ENCODE results near the gene PLEKHG5.

Gene PLEKHG5

DNA sequence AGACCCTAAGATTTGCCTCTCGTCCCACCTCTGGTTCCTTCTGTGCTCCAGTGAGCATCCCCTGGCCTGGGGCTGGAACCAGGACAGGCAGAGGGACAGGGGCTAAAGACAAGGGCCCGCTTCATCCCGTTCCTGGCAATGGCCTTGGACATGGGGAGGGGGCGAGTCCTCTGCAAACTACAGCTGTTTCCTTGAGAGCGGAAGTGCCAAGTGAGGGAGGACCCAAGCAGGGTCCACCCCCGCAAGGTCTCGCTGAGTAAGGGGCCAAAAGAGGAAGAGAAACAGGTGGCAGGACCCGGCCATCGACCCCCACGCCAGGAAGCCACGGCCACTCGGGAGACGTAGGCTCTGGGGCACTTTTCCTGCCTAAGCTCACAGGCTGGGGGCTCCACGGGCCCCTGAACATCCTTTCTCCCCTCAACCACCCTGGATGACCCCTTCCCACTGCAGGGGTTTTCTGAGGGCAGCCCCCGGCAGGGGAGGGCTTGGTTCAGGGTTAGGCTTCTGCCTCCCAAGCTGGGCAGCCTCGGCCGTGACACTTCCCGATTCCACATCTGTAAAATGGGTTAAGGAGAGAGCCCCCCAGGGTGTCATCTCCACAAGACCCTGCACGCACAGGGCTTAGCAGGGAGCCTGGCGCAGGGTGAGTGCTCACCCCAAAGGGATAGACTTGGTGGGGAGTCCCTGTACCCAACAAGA is 17.9 kb upstream of the PLEKHG5 start:
- no peak for DNase-seq (ENCODE audit: low spot score)

DNA sequence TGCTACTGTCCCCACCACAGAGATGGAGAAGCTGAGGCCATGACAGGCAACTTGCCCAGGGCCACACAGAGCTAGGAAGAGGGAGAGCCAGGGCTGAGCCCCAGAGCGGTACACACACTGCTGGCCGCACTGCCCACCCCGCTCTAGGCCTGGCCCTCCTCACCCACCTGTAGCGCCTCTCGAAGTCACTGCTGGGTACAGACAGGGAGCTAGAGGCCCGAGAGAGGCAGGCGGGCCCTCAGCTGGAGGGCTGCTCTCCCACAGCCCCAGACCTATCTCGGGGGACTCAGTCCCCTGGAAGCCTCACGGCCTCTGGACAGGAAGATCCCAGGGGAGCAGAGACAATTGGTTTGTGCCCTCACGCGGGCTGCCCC is 17.3 kb upstream of the PLEKHG5 start:
- no peak for DNase-seq (ENCODE audit: low spot score)

DNA sequence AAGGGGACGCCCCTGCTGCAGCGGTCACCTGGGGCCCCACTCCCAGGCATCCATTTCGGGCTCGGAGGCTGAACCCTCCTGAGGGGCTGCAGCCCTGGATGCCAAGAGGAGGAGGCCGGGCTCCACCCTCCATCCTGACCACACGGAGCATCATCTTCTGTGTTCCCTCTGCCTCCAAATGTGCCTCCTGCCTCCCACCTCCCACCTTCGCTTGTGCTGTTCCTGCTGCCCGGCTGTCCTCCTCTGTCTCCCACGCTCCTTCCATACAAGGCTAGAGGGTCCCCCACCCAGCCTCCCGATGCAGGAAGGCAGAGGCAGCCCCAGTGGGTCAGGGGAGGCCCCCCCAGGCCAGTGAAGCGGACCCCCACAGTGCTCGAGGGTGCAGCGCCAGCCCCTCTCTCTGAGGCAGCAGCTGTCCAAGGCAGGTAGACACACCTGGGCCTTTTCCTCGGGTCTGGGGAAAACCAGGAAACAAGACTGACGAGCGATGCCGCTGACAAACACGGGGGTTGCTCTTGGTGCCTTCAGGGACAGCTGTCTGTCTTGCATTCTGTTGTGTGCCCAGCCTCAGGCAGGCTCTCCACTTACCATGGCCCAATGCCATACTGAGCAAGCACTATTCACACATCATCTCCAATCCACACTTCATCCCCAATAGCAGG is 16.8 kb upstream of the PLEKHG5 start:
- DNase-seq (ENCODE audit: low spot score), result no peak

DNA sequence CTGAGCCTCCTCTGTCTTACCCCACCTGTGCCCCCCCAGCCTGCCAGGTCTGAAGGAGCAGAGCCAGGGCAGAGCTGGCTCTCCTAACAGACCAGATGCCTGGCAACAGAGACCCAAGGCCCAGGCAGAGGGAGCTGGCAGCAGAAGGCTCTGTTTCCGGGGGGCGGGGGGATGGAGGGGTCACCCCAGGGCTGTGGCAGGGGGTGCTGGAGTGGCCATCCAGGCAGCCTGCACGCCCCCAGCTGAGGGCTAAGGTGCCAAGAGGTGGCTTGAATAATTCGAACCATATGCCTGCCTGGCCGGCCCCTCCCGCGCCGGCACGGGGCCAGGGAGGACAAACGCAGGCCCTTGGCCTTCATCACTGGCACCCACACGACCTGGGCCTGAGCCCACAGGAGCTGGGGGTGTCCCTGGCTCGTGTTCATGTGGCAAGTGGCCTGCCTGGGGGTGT is 16.0 kb upstream of the PLEKHG5 start:
- DNase-seq (ENCODE audit: low spot score), result no peak

DNA sequence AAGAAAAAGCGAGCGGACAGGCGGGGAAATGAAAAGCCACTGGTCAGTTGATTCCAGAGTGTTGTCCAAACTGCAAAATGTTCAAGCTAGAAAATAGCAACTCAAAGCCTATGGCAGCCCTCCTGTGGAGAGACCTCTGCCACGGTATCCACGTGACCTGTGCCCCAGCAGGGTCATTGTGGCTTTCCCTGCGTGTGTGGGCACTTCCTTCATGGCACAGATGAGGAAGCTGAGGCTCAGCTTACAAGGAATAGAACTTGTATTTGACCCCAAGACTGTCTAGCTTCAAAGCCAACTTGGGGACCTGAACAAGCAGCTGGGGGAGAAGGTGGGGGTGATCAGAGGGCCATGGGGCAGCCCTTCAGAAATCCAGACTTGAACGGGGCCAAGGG is 15.6 kb upstream of the PLEKHG5 start:
- peak; percentile 39 for DNase-seq (ENCODE audit: low spot score)

DNA sequence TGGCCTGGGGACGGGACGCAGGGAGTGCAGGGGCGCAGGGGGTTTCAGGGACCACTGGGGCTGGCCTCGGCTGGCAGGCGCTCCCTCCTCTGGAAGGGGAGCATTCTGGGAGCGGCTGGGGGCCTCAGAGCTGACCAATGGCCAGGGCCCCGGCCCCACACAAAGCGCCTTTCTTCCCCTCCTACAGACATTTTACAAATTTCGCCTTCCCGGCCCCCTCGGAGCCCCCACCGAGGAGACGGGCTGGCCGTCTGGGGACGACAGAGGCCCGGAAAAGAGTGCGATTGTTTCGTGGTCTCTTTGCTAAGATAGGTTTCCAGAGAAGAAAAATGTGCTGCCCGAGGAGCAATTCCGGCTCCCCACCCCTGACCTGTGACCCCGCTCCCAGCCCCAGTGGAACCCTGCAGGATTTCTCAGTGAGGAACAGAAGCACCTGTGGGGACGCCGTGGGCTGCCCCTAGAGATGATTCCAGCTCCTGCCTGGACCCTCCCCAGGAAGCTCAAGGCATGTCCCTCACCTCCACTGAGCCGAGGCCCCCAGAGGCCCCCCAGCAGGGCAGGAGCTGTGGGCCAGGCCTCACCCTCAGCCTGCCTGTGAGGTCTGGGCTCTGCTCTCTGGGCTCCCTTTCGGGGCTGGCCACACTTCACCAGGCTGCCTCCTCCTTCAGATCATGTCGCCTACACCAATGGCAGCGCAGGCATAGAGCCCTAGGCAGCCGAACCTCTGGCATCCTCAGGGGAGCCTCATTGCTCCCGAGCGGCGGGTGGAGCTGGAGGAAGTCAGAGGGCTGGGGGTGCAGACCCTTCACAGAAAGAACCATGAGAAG is 15.0 kb upstream of the PLEKHG5 start:
- no peak for DNase-seq (ENCODE audit: low spot score)

DNA sequence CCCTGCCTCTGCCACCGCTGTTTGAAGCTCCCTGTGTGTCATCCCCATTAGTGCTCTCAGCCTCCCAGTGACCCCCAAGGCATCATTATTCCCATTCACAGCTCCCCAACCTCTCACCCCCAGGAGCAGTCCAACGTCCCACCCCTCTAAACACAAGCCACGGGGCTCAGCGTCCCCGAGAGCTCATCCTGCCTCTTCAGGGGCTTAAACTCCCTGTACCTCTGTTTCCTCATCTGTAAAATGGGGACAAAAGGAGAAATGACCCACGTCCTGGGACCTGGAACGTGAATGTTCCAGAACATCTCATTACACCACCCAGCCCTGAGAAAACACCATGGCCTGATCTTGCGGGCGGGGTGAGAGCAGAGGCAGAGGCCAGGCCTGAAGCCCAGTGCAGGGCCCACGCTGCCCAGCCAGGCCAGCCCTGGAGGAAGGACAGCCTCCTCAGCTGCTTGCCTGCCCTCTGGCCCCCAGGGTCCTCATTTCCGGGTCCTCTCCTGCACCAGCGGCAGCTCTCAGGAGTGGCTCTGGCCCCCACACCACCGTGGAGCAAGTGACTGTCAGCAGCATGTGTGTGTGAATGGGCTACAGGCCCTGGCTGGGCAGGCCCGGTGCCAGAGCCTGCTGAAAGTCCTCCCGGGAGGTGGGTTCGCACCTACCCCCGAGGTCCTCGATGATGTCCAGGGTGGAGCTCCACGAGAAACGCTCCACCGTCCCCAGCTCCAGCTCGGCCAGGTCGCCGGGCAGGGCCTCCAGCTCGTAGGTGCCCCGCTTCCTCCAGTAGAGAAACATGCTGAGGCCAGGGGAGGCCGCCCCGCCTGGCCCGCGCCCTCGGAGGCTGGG is 14.1 kb upstream of the PLEKHG5 start:
- no peak for DNase-seq (ENCODE audit: low spot score)

DNA sequence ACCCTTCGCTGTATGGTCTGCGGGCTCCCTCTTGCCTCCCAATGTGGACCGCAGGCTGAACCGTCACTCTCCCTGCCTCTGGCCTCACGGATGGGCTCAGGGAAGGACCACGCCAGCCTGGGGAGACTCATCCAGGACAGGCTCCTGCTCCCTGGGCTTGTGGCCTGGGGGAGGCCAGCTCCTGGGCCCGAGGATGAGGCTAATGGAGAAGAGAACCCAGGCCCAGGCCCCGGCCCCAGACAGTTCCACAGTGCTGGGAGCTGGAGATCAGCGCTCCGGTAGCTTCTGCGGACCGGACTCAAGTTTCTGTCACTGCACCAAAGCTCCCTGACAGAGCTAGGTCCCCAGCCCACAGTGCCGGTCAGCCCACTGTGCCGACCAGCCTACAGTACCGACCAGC is 13.4 kb upstream of the PLEKHG5 start:
- DNase-seq (ENCODE audit: low spot score), result no peak

DNA sequence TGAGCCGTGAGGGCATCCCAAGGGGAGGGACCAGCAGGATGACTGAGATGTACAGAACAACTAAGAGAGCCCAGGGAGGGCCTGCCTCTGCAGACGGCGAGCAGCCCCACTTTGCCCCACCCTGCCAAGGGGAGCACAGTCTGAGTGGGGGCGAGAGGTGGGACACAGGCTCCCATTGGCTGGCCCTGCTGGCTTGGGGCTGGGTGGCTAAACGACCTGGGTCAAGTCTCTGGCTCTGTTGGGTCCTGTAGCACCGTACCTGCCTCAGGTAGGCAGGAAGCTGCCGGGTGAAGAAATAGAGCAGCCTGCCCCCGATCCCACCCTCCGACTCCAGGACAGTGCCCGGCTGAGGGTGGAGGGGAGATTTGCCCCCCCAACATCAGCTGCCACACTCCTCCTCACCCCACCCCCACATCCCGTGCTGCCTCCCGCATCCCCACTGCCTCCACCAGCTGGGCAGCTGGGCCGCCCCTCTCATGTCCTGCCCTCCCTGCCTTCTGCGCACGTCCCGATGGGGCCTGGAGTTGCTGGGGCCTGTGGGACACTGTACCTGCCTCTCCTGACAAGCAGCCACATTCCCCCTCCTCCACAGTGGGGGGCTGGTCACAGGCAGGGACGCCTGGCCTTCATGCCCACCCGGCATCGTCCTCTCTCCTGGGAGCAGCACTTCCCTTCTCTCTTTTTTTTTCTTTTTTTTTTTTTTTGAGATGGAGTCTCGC is 12.6 kb upstream of the PLEKHG5 start:
- no peak for DNase-seq (ENCODE audit: low spot score)

DNA sequence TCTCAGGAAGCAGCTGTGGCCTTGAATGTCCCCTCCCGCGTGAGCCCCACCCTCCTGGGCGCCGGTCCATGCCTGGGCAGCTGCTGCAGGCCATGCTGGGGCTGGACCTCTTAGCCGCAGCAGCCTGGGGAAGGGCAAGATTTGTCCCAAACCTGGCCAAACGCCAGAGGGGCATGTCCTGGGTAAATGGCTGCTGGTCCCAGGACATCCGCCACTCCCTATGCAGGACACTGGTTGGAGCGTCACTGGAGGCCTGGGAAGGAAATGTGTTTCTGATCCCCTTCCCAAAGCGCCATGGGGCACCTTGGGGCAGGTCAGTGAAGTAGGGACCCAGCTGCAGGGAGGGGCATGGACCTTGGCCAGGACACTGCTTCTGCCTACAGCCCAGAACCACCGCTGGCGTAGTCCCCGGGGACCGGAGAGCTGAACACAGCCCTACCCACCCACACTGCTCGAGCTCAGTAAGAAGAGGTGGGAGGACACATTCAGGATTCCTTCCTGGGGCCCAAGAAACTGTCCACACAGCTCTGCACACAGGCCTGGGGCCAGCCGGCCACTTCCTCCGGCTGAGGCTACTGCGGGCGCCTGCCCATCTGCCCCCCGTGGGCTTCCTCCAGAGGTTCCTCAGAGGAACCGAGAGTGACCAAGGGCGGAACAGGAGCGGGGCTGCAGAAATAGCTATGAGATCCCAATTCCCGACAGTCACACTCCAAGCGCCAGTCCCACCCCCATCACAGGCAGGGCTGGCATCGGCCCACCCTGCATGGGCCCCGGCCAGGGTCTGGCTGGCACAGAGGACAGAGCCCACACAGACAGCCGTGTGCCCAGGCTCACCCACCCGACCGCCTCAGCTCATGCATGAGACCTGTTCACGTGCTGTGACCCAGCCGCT is 10.8 kb upstream of the PLEKHG5 start:
- peak; percentile 46 for DNase-seq (ENCODE audit: low spot score)

DNA sequence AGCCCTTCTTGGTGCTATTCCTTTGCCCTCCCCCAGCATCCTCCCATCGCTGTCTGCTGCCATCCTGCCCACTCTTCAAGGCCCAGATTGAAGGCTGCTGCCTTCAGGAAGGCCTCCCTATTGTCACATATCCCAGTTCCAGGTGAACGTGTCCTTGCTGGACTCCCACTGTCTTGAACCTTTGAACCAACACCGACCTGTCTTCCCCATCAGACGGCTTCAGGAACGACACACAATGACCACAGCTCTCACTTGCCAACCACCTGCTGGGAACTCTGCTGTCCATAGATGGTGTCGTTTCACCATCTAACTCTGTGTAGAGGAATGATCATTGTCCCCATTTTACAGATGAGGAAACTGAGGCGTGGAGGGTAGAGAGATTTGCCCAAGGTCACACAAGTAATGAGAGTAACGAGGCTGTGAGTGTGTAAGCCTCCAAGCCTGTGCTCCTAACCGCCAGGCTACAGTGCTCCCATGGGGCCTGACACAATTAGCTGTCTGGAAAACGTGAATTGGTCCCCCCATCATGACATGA is 9.9 kb upstream of the PLEKHG5 start:
- no peak for DNase-seq (ENCODE audit: low spot score)

DNA sequence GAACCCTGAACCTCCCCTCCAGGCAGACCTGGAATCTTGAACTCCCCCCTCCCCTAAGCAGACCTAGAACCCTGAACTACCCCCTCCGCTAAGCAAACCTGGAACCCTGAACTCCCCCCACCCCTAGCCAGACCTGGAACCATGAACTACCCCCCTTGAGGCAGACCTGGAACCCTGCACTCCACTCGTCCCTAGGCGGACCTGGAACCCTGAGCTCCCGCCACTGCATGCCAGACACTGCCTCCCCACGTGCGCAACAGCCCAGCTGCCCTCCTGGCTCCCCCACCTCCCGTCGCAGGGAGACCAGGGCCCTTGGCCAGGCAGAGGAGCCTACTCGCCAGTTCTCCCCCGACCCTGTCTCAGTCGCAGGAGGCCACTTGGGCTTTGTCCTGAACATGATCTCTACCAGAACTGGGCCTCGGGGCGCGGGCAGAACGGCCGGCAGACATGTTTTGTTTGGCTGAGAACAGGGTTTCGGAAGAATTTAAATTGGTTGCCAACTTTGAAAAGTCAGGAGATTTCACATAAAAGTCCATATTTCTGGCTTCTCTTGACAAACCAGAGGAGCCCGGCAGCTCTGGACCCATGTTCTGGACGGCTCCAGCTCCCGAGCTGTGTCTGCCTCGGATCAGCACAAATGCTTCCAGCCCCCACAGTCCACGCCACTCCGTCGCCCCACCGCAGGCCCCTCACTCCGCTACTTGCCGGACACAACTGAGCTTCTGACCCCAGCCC is 9.2 kb upstream of the PLEKHG5 start:
- no peak for DNase-seq (ENCODE audit: low spot score)

DNA sequence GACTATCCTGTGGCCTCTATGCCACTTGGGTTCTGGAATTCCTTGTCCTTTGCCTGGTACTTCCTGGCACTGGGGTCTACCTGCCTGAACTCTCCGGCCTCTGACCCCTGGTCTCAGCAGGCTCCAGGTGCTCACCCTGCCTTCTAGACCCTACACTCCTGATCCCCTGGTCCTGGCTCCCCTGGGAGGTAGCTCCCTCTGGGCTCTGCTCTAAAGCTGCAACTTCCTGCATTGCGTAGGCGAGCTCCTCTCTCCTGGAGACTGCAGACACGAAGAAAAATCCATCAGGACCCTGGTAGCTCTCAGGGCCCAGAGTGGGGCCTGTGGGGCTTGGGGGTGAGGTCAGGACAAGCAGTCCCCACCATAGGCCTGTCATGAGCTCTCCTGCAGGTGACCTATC is 7.8 kb upstream of the PLEKHG5 start:
- DNase-seq (ENCODE audit: low spot score), result no peak

DNA sequence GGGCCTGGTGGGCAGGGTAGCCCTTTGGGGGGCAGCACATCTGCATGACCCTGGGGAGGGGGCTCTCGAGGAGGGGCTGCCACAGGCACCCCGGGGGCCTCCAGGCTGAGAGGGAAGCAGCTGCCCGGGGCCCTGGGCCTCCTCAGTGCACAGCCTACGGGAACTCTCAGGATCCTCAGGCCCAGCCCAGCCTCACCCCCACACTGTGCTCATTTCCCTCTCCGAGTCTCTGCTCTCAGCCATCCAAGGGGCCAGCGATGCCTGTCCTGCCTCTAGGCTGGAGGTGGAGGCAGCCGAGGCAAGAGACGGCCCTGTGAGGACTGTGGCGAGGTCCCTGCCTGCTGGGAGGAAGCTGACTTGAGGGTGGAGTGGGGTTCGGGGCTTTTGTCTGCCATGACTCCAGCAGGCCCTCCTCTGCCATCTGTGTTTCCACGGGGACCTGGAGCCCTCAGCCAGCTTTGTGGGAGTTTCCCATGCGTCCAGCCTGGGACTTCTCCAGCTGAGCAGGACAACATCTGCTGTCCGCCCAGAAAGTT is 7.2 kb upstream of the PLEKHG5 start:
- no peak for DNase-seq (ENCODE audit: low spot score)

DNA sequence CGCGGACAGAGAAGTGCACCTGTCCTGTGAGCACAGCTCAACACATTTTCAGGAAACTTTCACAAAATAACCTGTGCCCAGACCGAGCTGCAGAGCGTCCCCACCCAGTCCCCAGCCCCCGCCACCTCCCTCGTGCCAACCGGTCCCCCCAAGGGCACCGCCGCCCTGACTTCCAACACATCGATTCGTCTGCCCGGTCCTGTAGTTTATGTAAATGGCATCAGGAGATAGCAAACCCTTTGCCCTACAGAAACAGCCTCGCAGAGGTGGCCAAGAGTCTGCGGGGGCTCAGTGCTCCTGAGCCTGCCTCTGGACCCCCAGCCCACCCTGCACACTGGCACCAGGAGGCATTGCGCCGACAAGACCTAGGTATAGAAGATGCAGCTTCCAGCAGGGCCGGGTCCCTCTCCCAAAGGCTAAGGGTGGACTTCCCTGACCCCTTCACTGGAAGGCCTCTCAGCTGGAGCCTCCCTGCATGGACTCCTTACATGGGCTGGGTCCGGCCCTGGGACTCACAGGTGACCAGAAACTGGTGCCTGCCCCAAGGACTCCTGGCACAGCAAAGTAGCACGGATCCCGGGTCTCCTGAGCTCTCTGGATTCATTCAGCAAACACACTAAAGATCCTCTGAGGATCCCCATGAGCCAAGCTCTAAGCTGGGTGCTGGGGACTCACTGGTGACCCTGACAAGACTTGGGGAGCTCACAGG is 6.6 kb upstream of the PLEKHG5 start:
- no peak for DNase-seq (ENCODE audit: low spot score)

DNA sequence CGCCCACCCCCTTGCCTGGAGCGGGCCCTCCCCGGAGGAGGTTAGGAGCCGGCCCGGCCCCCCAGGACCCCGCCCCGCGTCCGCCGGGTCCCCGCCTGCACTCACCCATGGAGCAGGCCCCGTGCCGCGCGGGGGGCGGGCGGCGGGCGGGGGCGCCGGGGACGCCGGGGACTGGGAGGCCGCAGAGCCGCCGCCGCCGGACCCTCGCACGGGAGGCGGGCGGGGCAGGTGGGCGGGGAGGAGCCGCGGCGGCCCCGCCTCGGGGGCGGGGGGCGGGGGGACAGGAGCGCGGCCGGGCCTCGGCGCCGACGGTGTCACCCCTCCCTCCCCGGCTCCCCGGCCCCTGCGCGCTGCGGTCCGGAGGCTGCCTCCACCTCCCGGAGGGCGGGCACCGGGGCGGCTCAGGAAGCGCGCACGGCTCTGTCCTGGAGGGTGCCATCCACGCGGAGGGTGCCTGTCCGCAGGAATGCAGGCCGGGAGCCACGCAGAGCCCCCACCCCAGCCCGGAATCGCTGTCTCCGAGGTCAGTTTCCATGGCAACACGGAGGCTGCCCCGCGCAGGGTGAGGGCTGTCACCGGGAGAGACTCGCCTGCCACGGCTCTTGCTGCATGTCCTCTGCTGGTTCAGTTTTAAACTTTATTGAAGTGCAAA is 5.9 kb upstream of the PLEKHG5 start:
- no peak for DNase-seq (ENCODE audit: low spot score)

DNA sequence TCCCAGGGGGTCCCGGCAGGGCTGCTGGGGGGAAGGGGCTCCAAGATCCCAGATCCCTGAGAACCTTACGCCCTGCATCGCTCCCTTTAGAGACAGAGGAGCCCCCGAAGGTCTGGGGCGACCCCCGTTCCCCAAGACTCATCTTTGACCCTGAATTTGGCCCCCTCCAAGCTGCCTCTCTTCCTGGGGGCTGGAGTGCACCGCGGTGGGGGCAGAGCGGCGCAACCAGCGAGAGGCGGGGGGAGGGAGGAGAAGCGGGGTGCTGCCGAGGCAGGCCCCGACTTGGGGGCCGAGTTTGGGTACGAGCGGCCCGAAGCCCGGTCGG is 5.4 kb upstream of the PLEKHG5 start:
- DNase-seq (ENCODE audit: low spot score), result no peak

DNA sequence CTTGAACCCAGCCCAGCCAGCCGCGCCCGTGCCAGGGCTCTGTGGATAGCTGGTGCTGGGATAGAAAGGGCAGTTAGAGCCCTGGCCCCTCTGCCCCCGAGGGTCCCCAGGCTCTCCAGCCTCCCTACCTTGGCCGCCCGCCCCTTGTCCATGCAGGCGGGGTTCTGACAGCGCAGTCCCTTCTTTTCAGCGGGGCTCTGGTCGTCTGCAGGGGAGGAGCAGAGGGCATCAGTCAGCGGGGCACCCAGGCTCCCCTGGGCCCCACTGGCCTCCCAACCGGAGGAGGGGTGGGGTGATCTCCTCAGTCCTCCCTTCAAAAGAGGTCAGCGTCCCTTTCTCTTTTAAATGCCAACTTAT is 4.9 kb upstream of the PLEKHG5 start:
- no peak for DNase-seq (ENCODE audit: low spot score)

All from pons (tissue), 1 donor.